Epithelial cell of prostate (primary cell): ENCODE data around the gene PCDHGA1.
"Not testable (repeated sequence)": the region's sequence is repeated elsewhere in the genome, so short reads cannot be mapped to it uniquely, and the experiment has no call there.

ENCODE experiments used
- DNase-seq: peaks from one replicate; pipeline ENCODE4 v3.0.0-alpha.2; 2011; ENCODE audit warnings: low read depth, low spot score
- H3K27ac ChIP-seq: fragments of 450-650 bp; 2 replicates; pipeline ENCODE4 v1.5.1; 2017; ENCODE audit warnings: mild to moderate bottlenecking

Gene PCDHGA1

GRCh38 chr5:141330299-141331080 lies at the start of gene PCDHGA1:
Gene PCDHGA1, plus strand, starts transcription at chr5:141330514.
- DNase-seq = no peak
- H3K27ac ChIP-seq = no peak within 1 kb of the TSS

- no peak for DNase-seq
- H3K27ac ChIP-seq = no peak overlapping the region
Observed at GRCh38 chr5:141298376-141298775, 31.9 kb upstream of the PCDHGA1 start.

- no peak within 1 kb of the TSS for H3K27ac ChIP-seq
- DNase-seq = no peak
Observed at GRCh38 chr5:141303756-141304155, 26.6 kb upstream of the PCDHGA1 start, which contains the start of gene SLC25A2. Gene SLC25A2, minus strand, starts transcription at chr5:141304049. Its CDS starts 184 bp downstream, at chr5:141303865.

- H3K27ac ChIP-seq = no peak overlapping the region
- DNase-seq = no peak
Observed at GRCh38 chr5:141306630-141307029, 23.7 kb upstream of the PCDHGA1 start.

GRCh38 chr5:141313711-141314110 lies 16.6 kb upstream of the PCDHGA1 start:
- no peak for DNase-seq

GRCh38 chr5:141316963-141317362 lies 13.4 kb upstream of the PCDHGA1 start:
- H3K27ac ChIP-seq = not testable (repeated sequence)

More at GRCh38 chr5:141313711-141314110, 16.6 kb upstream of the PCDHGA1 start:
- no peak overlapping the region for H3K27ac ChIP-seq

GRCh38 chr5:141319202-141319601 lies 11.1 kb upstream of the PCDHGA1 start:
- DNase-seq = no peak
- no peak overlapping the region for H3K27ac ChIP-seq

More at GRCh38 chr5:141316963-141317362, 13.4 kb upstream of the PCDHGA1 start:
- DNase-seq = not testable (repeated sequence)

GRCh38 chr5:141319699-141320098 lies 10.6 kb upstream of the PCDHGA1 start:
- H3K27ac ChIP-seq = peak overlapping the region; percentile 95
- DNase-seq = no peak

- DNase-seq = peak; percentile 61
- peak within 1 kb of the TSS; percentile 95 for H3K27ac ChIP-seq
Observed at GRCh38 chr5:141320225-141321169, 9.8 kb upstream of the PCDHGA1 start, which contains the start of gene TAF7. Gene TAF7, minus strand, starts transcription at chr5:141320784. Its CDS starts 740 bp downstream, at chr5:141320044.

GRCh38 chr5:141322261-141322660 lies 8.1 kb upstream of the PCDHGA1 start:
- H3K27ac ChIP-seq = no peak overlapping the region
- no peak for DNase-seq

- no peak overlapping the region for H3K27ac ChIP-seq
- DNase-seq = no peak
Observed at GRCh38 chr5:141326088-141326854, 4.0 kb upstream of the PCDHGA1 start.

GRCh38 chr5:141328231-141328630 lies 2.1 kb upstream of the PCDHGA1 start:
- no peak overlapping the region for H3K27ac ChIP-seq
- DNase-seq = no peak

- not testable (repeated sequence) for DNase-seq
Observed at GRCh38 chr5:141332571-141332970, 2.3 kb downstream of the PCDHGA1 start.

GRCh38 chr5:141338538-141339306 lies 8.4 kb downstream of the PCDHGA1 start, which contains the start of gene PCDHGA2:
Gene PCDHGA2, plus strand, starts transcription at chr5:141338760.
- no peak within 1 kb of the TSS for H3K27ac ChIP-seq
- DNase-seq = no peak

More at GRCh38 chr5:141332571-141332970, 2.3 kb downstream of the PCDHGA1 start:
- not testable (repeated sequence) for H3K27ac ChIP-seq

- DNase-seq = not testable (repeated sequence)
Observed at GRCh38 chr5:141340781-141341354, 10.6 kb downstream of the PCDHGA1 start.

GRCh38 chr5:141342773-141343172 lies 12.5 kb downstream of the PCDHGA1 start:
- DNase-seq = no peak
- H3K27ac ChIP-seq = no peak overlapping the region

More at GRCh38 chr5:141340781-141341354, 10.6 kb downstream of the PCDHGA1 start:
- H3K27ac ChIP-seq = not testable (repeated sequence)

- no peak for DNase-seq
Observed at GRCh38 chr5:141343242-141343952, 13.1 kb downstream of the PCDHGA1 start, which contains the start of gene PCDHGA3. Gene PCDHGA3, plus strand, starts transcription at chr5:141343829. Its CDS starts 205 bp downstream, at chr5:141344034.

GRCh38 chr5:141343953-141344463 lies 13.7 kb downstream of the PCDHGA1 start:
- no peak for DNase-seq
- H3K27ac ChIP-seq = no peak overlapping the region

More at GRCh38 chr5:141343242-141343952, 13.1 kb downstream of the PCDHGA1 start, which contains the start of gene PCDHGA3:
- H3K27ac ChIP-seq = no peak within 1 kb of the TSS
